ENCODE measurements around the gene ALG10B. TPM values are rescaled to one million over a fixed set of nuclear protein-coding genes. Genes with fewer than 3 reads are reported as not detected.
"Not testable (repeated sequence)": the region's sequence is repeated elsewhere in the genome, so short reads cannot be mapped to it uniquely, and the experiment has no call there.

Gene ALG10B
- total RNA-seq, 2 experiments from 2014 or later = 13.8 to 16.8 TPM

- no peak for DNase-seq
- Mint-ChIP-seq H3K4me3 (no peak overlapping the region), H3K9me3 (no peaks in the 10 kb centered on the region), H3K4me1 (ENCODE audit: low read depth) (no peaks in the 10 kb centered on the region), H3K36me3 (ENCODE audit: low read depth) (peaks cover 1% of the 10 kb centered on the region), H3K27me3 (no peaks in the 10 kb centered on the region), H3K27ac (no peak overlapping the region)
- ChIA-PET POLR2A (no interaction called here), CTCF (interaction anchor here (0.6 to 1.1 kb wide), 5 partner anchors 12 to 1131 kb away, joined by 3 to 5 read pairs (median 3); partner anchors contain the start of gene ALG10B)
- TF ChIP-seq CTCF (IDR thresholded peaks at IDR 0.05) = peak; percentile 71
- intact Hi-C loops (cut with micrococcal nuclease) = loop anchor here (5.0 to 10.0 kb wide), 2 partner anchors 576 to 944 kb away; partner anchors contain the start of gene CPNE8
- ATAC-seq = no peak
Observed at GRCh38 chr12:38328306-38328895, 11.8 kb downstream of the ALG10B start.

- H3K36me3 Mint-ChIP-seq (ENCODE audit: low read depth); H3K27ac Mint-ChIP-seq; ATAC-seq; H3K27me3 Mint-ChIP-seq; DNase-seq; H3K9me3 Mint-ChIP-seq; POLR2A ChIA-PET; H3K4me3 Mint-ChIP-seq; H3K4me1 Mint-ChIP-seq (ENCODE audit: low read depth); CTCF ChIA-PET: not testable (repeated sequence)
- intact Hi-C loops (cut with micrococcal nuclease) = loop anchor here (10.0 kb wide), 1 partner anchor 774 kb away; no protein-coding TSS in a partner anchor
Observed at GRCh38 chr12:38330414-38330813, 13.8 kb downstream of the ALG10B start.

GRCh38 chr12:38332814-38333213, 16.2 kb downstream of the ALG10B start:
- ChIA-PET POLR2A (no interaction called here), CTCF (no interaction called here)
- ATAC-seq (no peak), DNase-seq (no peak)
- no peaks in the 10 kb centered on the region for H3K27me3 Mint-ChIP-seq
- H3K9me3 Mint-ChIP-seq = no peaks in the 10 kb centered on the region
- intact Hi-C loops (cut with micrococcal nuclease) = loop anchor here (10.0 kb wide), 1 partner anchor 772 kb away; no protein-coding TSS in a partner anchor
- no peak overlapping the region for H3K4me3 Mint-ChIP-seq
- no peak overlapping the region for H3K27ac Mint-ChIP-seq
- no peaks in the 10 kb centered on the region for H3K36me3 Mint-ChIP-seq (ENCODE audit: low read depth)
- no peaks in the 10 kb centered on the region for H3K4me1 Mint-ChIP-seq (ENCODE audit: low read depth)
- TF ChIP-seq CTCF (IDR thresholded peaks at IDR 0.05) = no peak

- ATAC-seq = no peak
- ChIA-PET POLR2A (no interaction called here), CTCF (no interaction called here)
- DNase-seq = no peak
- H3K36me3 Mint-ChIP-seq (ENCODE audit: low read depth) = no peaks in the 10 kb centered on the region
- no peaks in the 10 kb centered on the region for H3K4me1 Mint-ChIP-seq (ENCODE audit: low read depth)
- intact Hi-C loops (cut with micrococcal nuclease) = no loop called here
- peaks cover 2% of the 10 kb centered on the region for H3K9me3 Mint-ChIP-seq
- no peak for TF ChIP-seq CTCF (IDR thresholded peaks at IDR 0.05)
- H3K4me3 Mint-ChIP-seq = no peak overlapping the region
- H3K27me3 Mint-ChIP-seq = peaks cover 5% of the 10 kb centered on the region
- H3K27ac Mint-ChIP-seq = no peak overlapping the region
Observed at GRCh38 chr12:38342444-38342843, 25.9 kb downstream of the ALG10B start.

- H3K4me1 Mint-ChIP-seq (ENCODE audit: low read depth); H3K36me3 Mint-ChIP-seq (ENCODE audit: low read depth); POLR2A ChIA-PET; H3K4me3 Mint-ChIP-seq; H3K9me3 Mint-ChIP-seq; DNase-seq; H3K27me3 Mint-ChIP-seq; intact Hi-C loops (cut with micrococcal nuclease); ATAC-seq; H3K27ac Mint-ChIP-seq: not testable (repeated sequence)
- CTCF ChIA-PET = interaction anchor here (0.9 kb wide), 1 partner anchor 761 kb away, joined by 3 read pairs; no protein-coding TSS in a partner anchor
Observed at GRCh38 chr12:38343256-38343655, 26.7 kb downstream of the ALG10B start.

GRCh38 chr12:38343916-38344315, 27.3 kb downstream of the ALG10B start:
- intact Hi-C loops (cut with micrococcal nuclease); H3K27me3 Mint-ChIP-seq; H3K36me3 Mint-ChIP-seq (ENCODE audit: low read depth); POLR2A ChIA-PET; CTCF ChIA-PET; H3K9me3 Mint-ChIP-seq; H3K27ac Mint-ChIP-seq; ATAC-seq; H3K4me3 Mint-ChIP-seq; H3K4me1 Mint-ChIP-seq (ENCODE audit: low read depth); DNase-seq: not testable (repeated sequence)

Measured in activated CD8-positive, alpha-beta T cell treated with anti-CD3 and anti-CD28 coated beads for 36 hours (primary cell).